Central memory CD4-positive, alpha-beta T cell (primary cell): ENCODE measurements around the gene RNF220.

Experiments
- DNase-seq: peaks from one replicate; pipeline ENCODE4 v3.0.0; 2022

The RNF220 gene

GRCh38 chr1:44436401-44437106, 31.5 kb downstream of the RNF220 start:
- no peak for DNase-seq

DNA sequence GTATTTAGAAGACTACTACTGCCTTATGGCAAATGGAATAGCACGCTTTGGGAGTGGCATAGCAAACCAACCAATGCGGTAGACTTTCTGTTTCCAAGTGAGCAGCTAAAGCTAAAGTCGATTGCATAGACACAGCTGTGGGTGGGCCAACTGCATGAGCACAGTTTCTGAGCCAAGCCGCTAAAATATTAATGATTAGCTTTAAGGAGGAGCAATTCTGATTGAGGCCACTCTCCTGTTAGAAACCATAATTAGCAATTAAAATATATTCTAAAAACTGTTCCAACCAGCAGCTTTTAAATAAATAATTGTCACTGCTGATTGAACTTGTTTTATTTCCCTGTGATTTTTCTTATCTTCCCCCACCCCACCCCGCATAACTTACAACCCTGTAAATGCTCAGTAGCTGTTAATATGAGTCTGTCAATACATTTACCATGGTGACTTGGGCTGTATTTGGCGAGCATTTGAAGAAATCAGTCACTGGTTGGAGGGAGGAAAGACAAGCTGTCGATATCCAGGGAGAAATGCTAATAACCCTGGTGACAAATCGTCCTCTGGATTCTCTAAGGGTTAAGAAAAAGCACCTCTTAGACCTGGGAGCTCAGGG, 32.2 kb downstream of the RNF220 start:
- DNase-seq: no peak

- DNase-seq: no peak
Measured at GRCh38 chr1:44442791-44443190, 37.7 kb downstream of the RNF220 start.

GRCh38 chr1:44447051-44447810, 42.2 kb downstream of the RNF220 start:
- DNase-seq: no peak

- no peak for DNase-seq
Measured at GRCh38 chr1:44453798-44454349, 48.8 kb downstream of the RNF220 start.

DNA sequence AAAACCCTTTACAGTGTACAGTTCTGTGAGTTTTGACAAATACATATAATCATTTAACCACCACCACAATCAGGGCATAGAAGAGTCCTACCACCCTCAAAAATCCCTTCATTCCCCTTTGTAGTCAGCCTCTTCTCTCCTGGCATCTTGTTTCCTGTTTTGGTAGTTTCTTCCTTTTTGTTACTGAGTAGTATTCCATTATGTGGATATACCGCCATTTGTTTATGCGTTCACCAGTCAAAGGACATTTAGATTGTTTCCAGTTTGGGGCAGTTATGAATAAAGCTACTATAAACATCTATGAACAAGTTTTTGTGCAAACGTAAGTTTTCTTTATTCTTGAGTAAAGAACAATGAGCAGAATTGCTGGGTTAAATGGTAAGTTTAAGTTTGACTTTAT, 49.6 kb downstream of the RNF220 start:
- no peak for DNase-seq

GRCh38 chr1:44460107-44460882, 55.2 kb downstream of the RNF220 start:
- no peak for DNase-seq

DNA sequence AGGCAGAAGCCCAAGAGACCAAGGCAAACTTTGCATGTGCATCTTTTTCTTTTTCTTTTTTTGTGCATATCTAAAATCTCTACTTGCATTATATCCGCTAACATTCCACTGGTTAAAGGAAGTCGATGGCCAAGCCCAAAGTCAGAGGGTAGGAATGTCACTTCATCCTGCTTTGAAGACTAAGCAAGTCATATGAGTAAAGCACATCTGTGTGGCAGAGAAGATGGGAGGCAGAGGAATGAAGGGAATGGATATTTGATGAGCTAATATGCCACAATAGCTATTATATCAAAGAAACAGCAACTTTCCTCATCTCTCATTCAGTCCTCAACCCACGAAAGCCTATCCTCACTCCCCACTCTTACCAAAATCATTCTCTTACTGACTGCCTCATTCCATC, 59.3 kb downstream of the RNF220 start:
- DNase-seq: no peak

DNA sequence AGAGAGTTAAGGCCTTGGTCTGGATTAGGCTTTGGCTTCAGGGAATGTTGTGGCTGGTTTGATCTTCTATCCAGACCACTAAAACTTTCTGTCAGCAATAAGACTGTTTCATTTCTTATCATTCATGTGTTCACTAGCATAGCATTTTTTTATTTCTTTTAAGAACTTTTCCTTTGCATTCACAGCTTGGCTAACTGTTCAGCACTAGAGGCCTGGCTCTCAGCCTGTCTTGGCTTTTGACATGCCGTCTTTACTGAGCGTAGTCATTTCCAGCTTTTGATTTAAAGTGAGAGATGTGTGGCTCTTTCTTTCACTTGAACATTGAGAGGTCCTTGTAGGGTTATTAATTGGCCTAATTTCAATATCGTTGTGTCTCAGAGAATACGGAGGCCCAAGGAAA, 62.5 kb downstream of the RNF220 start:
- no peak for DNase-seq

- no peak for DNase-seq
Measured at GRCh38 chr1:44471911-44472453, 66.9 kb downstream of the RNF220 start.

DNA sequence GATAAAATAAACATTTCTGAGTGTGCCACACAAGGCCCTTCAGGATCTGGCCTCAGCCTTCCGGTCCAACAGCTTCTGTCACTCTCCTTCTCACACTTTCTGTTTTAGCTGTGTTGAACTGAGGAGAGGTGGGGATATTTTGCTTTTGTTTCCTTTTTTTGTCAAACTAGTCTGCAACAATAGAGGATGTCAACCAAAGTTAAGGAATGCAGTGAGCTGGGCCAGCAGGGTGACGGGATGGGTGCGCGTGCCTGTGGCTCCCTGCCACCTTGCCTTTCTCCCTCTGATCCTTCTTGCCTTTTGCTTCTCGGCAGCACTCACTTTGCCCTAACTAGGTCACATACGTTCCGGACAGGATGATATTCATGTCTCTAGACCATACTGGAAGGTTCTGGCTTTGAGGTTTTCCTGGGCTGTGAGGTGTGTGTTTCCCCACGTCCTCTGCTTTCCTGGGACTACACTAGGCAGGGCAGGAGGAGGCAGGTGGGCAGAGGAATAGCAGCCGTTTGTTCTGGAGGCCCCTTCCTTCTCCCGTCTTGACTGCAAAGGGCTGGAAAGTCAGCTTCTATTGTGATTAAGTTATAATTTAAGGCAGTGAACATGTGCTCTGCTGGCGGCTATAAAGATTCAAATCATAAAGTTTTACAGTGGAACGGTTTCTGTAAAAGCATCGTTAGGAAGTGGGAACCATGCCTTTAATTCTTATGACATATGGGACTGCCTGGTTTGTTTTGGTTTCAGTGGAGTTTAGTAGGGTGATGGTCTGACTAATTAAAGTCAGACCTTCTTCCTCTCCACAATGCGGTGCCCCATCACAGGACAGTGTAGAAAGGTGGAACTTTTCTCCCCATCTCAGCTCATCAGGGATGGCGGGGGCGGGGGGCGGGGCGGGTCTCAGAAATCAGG, 67.8 kb downstream of the RNF220 start:
- no peak for DNase-seq

DNA sequence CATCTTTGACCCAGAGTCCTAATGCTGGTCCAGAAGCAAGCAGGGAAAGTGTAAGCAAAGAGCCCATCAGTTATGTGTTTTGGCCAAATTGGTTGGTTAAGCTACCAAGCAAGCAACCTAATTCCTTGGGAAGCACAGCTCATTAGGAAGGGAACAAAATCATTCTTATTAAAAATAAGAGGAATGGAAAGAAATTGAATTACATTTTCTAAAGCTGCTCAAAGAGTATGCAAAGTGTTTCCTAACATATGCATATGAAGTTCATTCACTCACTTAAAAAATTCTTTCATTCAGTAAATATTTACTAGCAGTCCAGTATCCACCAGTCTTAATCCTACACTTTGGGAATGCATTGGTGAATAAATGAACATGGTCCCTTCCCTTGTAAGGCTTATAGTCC, 71.8 kb downstream of the RNF220 start:
- DNase-seq: no peak

- DNase-seq: no peak
Measured at GRCh38 chr1:44481701-44482100, 76.6 kb downstream of the RNF220 start.

DNA sequence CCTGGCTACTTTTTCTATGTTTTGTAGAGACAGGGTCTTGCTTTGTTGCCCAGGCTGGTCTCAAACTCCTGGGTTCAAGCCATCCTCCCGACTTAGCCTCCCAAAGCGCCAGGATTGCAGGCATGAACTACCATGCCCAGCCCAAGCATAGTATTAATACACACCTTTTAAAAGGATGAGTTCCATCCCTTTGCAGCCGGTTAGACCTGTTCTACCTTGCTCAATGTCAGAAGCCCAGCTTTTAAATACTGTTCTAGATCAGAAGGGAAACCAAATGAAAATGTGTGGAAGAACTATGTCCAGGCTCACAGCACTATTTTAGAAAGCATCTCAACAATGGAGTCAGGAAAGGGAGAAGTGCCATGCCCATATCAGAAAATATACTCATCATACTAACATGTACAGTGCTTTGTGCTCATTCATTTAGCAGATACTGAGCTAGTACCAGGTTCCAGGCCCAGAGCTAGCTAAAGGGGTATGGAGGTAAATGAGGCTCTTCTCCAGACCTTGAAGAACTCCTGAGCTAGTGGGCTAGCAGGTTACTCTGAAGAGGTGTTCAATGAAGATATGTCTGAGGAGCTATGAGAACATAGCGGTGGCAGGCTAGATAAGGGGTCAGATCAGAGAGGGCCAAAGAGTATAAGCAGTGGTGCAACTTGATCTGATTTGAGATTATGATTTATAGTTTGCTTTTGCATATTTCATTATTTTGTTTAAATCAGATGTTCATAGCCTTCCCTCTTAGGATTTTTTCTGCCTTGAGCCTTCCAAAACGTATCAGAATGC, 78.2 kb downstream of the RNF220 start:
- no peak for DNase-seq

GRCh38 chr1:44484155-44484688, 79.2 kb downstream of the RNF220 start:
- DNase-seq: no peak

- DNase-seq: no peak
Measured at GRCh38 chr1:44485229-44485933, 80.3 kb downstream of the RNF220 start.

GRCh38 chr1:44485934-44486460, 80.9 kb downstream of the RNF220 start:
- DNase-seq: no peak

GRCh38 chr1:44489481-44489880, 84.4 kb downstream of the RNF220 start:
- no peak for DNase-seq

- DNase-seq: no peak
Measured at GRCh38 chr1:44496541-44497171, 91.6 kb downstream of the RNF220 start.
